HG02623 (cell line): ENCODE data around the gene APBA1.

Source experiments
- ATAC-seq: cut with Tn5 transposase; IDR thresholded peaks from one replicate; pipeline ENCODE4 v1.9.1; 2021; ENCODE audit warnings: moderate library complexity; ENCODE audit not compliant: unreplicated experiment

The APBA1 gene

GRCh38 chr9:69671879-69672595 is at the start of gene APBA1:
Gene APBA1 (minus strand): TSS chr9:69672371.
- ATAC-seq, result peak; percentile 39

DNA sequence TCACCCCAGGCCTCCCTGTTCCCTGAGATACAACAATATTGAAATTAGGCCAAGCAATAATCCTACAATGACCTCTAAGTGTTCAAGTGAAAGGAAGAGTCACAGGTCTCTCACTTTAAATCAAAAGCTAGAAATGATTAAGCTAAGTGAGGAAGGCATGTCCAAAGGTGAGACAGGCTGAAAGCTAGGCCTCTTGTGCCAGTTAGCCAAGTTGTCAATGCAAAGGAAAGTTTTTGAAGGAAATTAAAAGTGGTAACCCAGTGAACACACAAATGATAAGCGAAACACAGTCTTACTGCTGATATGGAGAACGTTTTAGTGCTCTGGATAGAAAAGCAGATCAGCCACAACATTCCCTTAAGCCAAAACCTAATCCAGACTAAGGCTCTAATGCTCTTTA is 47.8 kb upstream of the APBA1 start:
- no peak for ATAC-seq

- no peak for ATAC-seq
Measured at GRCh38 chr9:69719367-69719766, 47.2 kb upstream of the APBA1 start.

DNA sequence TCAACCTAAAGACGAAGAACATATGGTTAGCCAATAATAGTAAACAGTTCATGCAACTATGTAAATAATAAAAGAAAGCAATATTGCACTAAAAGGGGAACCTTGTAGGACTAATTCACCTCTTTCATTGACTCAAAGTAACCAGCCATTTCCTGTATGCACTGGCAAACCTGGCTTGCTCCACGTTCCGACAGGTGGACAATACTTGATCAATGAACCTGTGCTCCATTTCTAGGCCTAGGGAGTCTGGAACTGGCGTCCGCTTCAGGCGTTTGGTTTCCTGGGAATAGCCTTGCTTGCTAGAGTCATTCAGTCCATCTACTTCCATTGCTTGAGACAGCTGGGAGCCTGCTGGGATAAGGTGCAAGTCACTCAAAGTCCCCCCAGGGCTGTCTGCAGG is 46.0 kb upstream of the APBA1 start:
- ATAC-seq, result no peak

DNA sequence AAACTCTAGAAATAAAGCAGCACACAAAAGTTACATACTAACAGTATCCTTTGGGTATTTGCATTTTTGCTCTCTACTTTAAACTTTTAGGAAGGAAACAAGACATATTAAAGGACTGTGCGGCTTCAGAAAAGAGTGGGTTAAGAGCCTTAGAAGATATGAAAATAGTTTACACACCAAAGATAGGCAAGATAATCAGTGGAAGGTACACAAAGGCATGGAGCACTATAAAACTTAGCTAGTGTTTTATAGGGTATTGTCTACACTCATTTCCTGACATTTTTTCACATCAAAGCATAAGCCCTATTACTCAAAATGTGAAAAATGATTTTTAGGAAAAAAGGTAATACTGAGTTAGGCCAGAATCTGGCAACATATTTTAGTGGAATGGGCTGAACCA is 43.7 kb upstream of the APBA1 start:
- ATAC-seq, result no peak

- ATAC-seq, result no peak
Measured at GRCh38 chr9:69715096-69715495, 42.9 kb upstream of the APBA1 start.

DNA sequence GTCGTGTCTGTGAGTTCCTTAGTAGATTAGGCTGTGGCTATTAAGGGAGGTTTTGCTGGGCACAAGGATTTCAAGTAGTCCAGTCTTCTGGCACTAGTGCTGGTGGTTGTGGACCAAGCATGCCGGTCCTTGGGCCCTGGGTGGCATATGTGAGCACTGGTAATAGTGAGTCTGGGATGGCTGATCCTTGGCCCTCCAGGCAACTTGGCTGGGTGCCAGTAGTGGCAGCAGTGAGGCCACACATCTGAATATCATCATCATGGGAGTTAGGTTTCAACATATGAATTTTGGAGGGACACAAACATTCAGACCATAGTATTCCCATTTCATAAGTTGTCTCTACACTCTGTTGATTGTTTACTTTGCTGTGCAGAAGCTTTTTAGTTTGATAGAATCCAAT is 25.3 kb upstream of the APBA1 start:
- ATAC-seq, result no peak

- ATAC-seq, result no peak
Measured at GRCh38 chr9:69696802-69697201, 24.6 kb upstream of the APBA1 start.

DNA sequence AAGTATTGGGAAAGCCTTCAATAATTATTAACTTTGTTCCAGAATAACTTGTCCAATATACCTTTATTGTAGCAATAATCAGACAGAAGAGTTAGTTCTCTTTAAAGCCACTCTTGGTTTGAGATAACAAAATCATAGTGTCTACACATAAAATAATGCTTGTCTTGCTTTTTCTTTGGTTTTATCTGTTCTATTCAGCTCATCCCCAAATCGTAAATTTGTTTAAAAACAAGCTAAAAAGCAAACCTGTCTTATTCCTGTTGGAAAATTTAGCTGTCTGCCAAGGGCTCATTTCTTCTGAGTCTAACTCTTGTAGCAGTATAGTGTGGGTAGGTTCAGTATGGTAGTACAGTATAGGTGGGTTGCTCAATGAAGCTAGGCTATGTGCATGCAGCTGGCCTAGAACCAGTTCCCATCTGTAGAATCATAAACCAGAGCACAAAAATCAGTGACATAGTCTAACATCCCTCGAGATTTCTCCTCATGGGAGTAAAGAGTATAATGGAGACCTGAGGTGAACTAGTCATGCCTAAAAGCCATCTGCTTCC is 17.9 kb upstream of the APBA1 start:
- no peak for ATAC-seq

DNA sequence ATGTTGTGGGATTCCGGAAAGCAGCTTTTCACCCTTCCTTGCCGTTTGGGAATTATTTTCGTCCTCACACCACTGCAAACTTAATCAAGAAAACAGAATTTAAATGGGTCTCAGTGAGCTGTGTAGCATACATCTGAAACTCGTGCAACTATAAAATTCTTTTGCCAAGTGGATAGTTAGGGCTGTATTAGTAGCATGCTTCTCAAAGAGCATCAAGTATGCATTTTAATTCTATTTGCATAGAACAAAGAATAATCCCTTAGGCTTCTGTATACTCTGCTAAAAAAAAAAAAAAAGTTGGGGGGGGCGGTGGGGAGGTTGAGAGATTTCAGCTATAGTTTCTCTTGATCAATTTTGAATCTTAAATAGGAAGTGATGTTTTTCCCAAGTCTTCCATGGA is 11.8 kb upstream of the APBA1 start:
- no peak for ATAC-seq

GRCh38 chr9:69678843-69679538 is 6.8 kb upstream of the APBA1 start:
- no peak for ATAC-seq

- ATAC-seq, result no peak
Measured at GRCh38 chr9:69677931-69678330, 5.8 kb upstream of the APBA1 start.

DNA sequence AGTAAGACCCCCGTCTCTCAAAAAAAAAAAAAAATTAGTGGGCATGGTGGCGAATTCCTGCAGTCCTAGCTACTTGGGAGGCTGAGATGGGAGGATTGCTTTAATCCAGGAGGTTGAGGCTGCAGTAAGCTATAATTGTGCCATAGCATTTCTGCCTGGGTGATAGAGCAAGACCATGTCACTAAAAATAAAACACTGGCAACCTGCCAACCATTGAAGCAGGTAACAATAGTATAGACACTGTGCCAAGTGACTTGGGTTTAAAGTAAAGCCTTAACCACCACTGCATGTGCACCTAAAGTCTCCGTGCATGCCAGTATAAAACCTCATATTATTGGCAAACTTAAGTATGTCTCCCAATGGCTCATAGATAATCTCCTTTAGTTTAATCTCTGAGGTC is 3.4 kb upstream of the APBA1 start:
- no peak for ATAC-seq

GRCh38 chr9:69674716-69675438 is 2.7 kb upstream of the APBA1 start:
- ATAC-seq, result no peak

DNA sequence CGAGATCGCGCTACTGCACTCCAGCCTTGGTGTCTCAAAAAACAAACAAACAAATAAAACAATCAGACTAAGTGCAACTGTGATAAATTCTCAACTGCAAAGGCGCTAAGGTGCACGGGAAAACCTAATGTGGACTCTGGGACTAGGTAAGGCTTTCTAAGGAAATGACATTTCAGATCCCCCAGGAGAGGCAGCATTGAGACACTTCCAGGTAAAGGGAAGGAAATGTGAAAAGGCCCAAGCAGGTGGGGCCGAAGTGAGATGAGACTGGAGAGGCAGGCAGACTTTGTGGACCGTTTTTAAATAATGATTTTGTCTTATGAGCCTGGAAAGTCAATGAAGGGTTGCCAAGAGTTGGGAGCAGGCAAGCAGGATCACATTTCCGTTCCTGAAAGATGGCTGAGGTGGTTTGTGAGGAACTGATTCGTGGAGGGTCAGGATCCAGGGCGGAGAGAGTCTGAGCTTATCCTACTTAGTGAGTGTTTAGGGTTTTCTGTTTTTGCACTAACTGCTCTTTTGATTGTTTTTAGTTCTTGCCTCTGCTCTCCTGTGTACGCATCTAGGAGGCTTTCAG is 2.0 kb upstream of the APBA1 start:
- no peak for ATAC-seq

DNA sequence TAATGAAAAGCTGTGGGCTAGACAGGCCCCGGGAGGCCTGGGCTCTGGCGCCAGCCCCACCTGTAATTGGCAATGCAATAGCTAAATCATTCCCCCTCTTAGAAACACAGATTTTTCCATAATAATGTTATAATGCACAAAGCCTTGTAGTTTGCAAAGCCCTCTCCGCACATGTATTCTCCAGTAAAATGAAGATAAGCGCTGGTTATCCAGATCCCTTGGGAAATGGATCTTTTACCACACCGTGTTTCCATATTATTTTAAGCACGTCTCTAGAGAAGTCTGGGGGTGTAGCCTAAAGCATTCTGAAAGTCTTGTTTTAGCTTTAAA is 1.1 kb upstream of the APBA1 start:
- no peak for ATAC-seq

DNA sequence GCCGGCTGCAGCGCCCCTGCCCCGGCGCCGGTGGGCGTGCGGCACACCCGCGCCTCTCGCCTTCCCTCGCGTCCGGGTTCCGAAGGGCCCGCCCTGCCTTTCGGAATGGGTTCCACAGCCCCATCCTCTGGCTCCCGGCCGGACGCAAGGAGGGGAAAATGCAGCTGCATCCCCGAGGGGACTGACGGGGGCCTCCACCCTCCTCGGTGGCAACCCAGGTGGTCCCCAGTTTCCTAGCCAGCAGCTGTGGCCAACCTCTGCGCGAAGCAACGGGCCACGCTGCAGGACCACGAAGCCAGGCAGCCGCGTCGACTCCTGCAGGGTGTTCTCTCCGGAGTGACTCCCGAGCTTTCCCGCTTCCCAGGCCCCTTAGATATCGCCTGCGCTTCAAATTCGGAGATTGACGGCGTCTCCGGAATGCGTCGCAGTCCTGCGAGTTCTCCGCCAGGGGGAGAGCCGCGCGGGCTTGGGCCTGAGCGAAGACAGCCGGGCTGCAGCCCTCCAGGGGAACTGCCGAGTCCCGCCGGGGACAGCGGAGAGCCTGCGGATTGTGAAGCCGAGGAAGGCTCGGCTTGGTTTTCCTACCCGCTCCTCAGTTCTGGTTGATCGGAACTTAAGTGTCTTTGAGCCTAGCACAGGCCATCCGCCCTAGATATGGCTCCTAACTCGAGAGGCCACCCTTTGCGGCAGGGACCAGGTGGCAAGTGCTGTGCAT is 582 bp upstream of the APBA1 start:
- peak; percentile 90 for ATAC-seq

DNA sequence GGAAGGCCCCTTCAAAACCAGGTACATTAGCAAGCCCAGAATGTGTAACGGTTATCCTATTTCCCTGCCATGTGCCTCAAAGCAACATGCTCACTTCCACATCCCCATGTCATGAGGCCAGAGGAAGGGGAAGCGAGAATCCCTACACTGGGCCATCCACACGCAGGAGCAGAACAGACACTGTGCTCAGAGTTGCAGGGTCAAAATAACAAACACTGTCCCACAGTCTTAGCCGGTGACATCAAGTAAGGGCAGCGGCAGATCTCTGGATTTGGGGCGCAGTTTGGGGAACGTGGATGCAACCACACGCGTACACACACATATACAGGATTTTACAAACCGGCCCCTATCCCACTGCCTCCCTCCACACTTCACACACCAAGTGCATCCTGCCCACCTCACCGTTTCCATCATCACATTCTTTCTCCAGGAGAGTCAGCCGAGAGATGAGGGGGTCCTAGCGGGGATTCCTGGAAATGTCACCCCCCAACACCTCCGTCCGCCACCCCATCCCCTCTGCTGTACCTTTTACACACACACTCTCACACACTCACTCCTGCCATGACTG is 776 bp downstream of the APBA1 start:
- ATAC-seq, result no peak

DNA sequence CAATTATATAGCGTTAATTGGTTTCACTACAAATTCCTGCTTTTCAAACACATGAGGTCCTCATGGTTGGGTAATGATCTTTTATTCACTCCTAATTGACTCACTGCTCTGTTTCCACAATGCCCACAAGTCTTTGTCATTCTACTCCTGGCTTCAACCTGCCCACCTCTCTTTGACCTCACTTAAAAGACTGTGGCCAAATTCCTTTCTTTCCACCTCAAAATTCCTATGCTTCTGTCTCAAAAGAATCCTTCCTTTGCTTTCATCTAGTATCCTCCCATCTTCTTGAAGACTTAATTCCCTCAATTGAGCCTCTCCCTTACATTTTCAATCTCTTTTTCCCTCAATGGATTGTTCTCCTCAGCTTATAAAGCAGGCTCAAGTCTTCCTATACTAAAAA is 4.9 kb downstream of the APBA1 start:
- ATAC-seq, result no peak

GRCh38 chr9:69660304-69660703 is 11.9 kb downstream of the APBA1 start:
- ATAC-seq, result no peak
